Glutamatergic neuron (in vitro differentiated cells): Measurements from ENCODE around the gene DAB2IP. TPM values are rescaled to one million over a fixed set of nuclear protein-coding genes. Genes with fewer than 3 reads are reported as not detected.
A peak's percentile ranks its signal among the peaks of the same experiment; 100 is the strongest.

ENCODE experiments used
- DNase-seq: peaks from one replicate; pipeline ENCODE4 v3.0.0; 2022
- H3K27ac Mint-ChIP-seq: one replicate; pipeline ENCODE4 v1.8.0; 2020; ENCODE audit warnings: mild to moderate bottlenecking, mixed read lengths, inconsistent platforms; ENCODE audit not compliant: unreplicated experiment
- H3K27me3 Mint-ChIP-seq: one replicate; pipeline ENCODE4 v1.8.0; 2020; ENCODE audit warnings: mild to moderate bottlenecking, moderate library complexity, mixed read lengths, inconsistent platforms; ENCODE audit not compliant: unreplicated experiment
- H3K36me3 Mint-ChIP-seq: one replicate; pipeline ENCODE4 v1.8.0; 2020; ENCODE audit warnings: mild to moderate bottlenecking, mixed read lengths, inconsistent platforms; ENCODE audit not compliant: unreplicated experiment
- H3K4me1 Mint-ChIP-seq: one replicate; pipeline ENCODE4 v1.8.0; 2020; ENCODE audit warnings: mild to moderate bottlenecking, low read depth, mixed read lengths, inconsistent platforms; ENCODE audit not compliant: unreplicated experiment
- H3K4me3 Mint-ChIP-seq: one replicate; pipeline ENCODE4 v1.8.0; 2020; ENCODE audit warnings: mild to moderate bottlenecking, mixed read lengths, inconsistent platforms; ENCODE audit not compliant: unreplicated experiment
- H3K9me3 Mint-ChIP-seq: one replicate; pipeline ENCODE4 v1.8.0; 2020; ENCODE audit warnings: mild to moderate bottlenecking, moderate library complexity, mixed read lengths, inconsistent platforms; ENCODE audit not compliant: unreplicated experiment
- total RNA-seq: library from RNA; stranded (reverse); fragmentation: NEBNext Ultra II Directional; extraction: Animal tissue kit (Norgen Biotek cat#: 25700); gene quantifications from one replicate; pipeline ENCODE4 v1.2.1, GENCODE V29; 2021; ENCODE audit not compliant: unreplicated experiment
- TF ChIP-seq, protein P1 (sequence below): fragments of 200-600 bp; sonication (generic); IDR thresholded peaks from one replicate; pipeline ENCODE4 v1.5.0; 2021; ENCODE audit not compliant: partially characterized antibody, unreplicated experiment

Gene DAB2IP
- total RNA-seq, 1 donor from 2014 or later, result 32.9 TPM

DNA sequence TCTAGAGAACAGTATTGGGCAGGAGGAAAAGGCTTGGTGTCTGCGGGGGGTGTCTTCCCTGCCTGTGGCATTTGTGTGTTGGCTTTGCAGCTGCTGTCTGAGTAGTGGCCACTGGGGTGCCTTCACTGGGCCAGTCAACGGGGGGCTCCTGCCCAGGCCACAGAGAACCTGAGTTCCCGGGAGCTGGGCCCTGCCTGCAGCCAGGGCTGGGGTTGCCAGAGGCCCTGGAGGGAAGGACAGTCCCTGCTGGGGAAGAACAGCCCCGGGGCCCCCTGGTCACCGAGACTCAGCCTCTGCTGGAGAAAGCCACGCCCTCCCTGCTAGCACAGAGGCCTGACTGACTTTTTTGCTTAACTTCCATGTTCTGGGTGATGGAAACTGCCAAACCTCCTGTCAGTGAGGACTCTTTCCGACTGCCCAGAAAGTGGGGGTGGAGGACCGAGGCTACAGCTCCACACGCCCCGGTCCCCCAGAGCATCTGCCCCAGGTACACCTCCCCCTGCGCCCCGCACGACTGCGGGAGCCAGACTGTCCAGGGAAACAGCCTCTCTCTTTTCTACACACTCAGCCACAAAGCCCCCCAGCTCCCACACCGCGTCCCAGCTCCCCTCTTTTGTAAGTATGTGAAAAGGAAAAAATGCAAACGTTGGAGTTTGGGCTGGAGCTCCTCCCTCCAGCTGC, 133.4 kb downstream of the DAB2IP start:
- peaks cover 66% of the 10 kb centered on the region for H3K4me1 Mint-ChIP-seq
- H3K9me3 Mint-ChIP-seq, result peaks cover 17% of the 10 kb centered on the region
- TF ChIP-seq, protein P1, sequence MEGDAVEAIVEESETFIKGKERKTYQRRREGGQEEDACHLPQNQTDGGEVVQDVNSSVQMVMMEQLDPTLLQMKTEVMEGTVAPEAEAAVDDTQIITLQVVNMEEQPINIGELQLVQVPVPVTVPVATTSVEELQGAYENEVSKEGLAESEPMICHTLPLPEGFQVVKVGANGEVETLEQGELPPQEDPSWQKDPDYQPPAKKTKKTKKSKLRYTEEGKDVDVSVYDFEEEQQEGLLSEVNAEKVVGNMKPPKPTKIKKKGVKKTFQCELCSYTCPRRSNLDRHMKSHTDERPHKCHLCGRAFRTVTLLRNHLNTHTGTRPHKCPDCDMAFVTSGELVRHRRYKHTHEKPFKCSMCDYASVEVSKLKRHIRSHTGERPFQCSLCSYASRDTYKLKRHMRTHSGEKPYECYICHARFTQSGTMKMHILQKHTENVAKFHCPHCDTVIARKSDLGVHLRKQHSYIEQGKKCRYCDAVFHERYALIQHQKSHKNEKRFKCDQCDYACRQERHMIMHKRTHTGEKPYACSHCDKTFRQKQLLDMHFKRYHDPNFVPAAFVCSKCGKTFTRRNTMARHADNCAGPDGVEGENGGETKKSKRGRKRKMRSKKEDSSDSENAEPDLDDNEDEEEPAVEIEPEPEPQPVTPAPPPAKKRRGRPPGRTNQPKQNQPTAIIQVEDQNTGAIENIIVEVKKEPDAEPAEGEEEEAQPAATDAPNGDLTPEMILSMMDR, result peak; percentile 31
- peaks cover 16% of the 10 kb centered on the region for H3K27me3 Mint-ChIP-seq
- no peaks in the 10 kb centered on the region for H3K36me3 Mint-ChIP-seq
- H3K4me3 Mint-ChIP-seq, result peak overlapping the region; percentile 55
- DNase-seq, result no peak
- peak overlapping the region; percentile 97 for H3K27ac Mint-ChIP-seq

DNA sequence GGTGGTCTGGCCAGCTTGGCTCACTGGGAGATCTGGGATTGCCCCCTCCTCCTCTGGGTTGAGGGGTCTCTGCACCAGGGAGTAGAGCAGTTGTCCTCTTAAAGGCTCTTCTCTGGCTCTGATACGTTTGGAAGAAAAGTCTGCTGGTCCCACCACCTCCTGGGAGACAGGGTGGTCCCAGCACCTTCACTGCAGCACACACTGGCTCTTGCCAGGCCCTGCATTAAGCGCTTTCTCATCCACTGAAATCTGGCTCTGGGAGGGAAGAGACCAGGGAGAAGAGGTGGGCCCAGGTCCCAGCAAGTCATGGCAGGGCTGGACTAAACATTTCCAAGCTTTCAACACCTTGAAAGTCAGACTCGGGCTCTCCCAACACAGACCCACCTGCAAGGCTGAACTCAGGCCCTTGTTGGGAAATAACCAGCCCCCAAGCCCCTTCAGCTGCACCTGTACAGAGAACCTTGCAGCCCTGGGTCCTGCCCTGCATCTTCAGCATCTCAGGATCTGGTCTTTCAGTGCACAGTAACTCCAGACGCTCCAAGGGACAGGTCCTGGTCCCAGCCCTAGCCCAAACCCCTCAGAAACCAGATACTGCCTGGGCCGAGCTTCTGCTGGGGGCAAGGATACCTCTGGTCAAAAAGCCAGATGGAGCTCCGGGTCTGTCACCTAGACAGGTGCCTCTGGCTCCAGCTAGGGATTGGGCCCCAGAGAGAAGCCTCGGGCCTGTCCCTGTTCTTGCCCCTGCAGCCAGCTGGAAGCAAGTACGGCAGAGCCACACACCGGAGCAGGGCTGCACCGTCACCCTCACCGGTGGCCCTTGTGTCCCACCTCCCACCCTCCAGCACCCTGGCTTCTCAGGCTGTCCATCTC, 134.5 kb downstream of the DAB2IP start:
- Mint-ChIP-seq H3K27ac (peak overlapping the region; percentile 91), H3K27me3 (peaks cover 13% of the 10 kb centered on the region), H3K4me3 (no peak overlapping the region), H3K36me3 (no peaks in the 10 kb centered on the region), H3K4me1 (peaks cover 60% of the 10 kb centered on the region), H3K9me3 (peaks cover 17% of the 10 kb centered on the region)
- TF ChIP-seq, protein P1, result no peak
- DNase-seq, result no peak

DNA sequence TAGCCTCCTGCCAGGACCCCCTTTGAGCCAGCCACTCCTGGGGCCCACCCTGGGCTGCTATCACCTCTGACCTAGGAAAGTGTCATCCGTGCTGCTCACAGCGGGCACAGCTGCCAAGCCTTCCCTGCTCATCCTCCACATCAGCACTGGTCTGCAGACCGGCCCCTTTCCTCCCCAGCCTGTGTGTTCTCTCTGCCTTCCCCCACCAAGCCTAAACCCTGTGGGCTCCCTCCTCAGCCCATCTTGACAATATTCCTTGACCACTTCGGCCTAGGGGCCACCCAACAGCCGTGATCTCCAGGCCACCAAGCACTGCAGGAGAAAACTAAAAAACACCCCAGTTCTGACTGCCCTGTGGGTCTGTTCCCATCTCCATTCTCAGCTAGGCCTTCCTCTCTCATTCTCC, 135.1 kb downstream of the DAB2IP start:
- Mint-ChIP-seq H3K27ac (peak overlapping the region; percentile 70), H3K27me3 (peaks cover 14% of the 10 kb centered on the region), H3K4me3 (no peak overlapping the region), H3K9me3 (peaks cover 18% of the 10 kb centered on the region), H3K36me3 (no peaks in the 10 kb centered on the region), H3K4me1 (peaks cover 55% of the 10 kb centered on the region)
- TF ChIP-seq, protein P1, result no peak
- DNase-seq, result no peak

DNA sequence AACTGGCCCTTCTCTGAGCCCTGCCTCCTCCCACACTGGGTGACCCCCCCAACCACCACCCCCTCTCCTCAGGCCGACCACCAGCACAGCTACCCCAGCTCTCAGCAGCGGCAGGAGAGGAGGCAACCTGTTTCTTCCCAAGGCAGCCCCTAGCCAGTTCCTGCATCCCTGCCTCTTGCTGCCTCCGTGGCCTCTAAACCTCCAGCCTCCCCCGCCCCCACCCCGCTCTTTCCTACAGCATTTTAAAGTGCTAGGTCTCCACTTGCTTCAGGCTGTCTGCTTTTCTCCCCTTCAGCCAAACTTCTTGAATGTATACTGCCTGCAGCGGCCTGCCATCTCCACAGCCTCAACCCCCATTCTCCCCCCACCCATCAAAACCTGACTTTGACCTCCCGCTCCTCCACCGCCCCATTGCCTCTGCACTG, 135.6 kb downstream of the DAB2IP start:
- no peaks in the 10 kb centered on the region for H3K36me3 Mint-ChIP-seq
- H3K4me3 Mint-ChIP-seq, result no peak overlapping the region
- peaks cover 51% of the 10 kb centered on the region for H3K4me1 Mint-ChIP-seq
- H3K9me3 Mint-ChIP-seq, result peaks cover 18% of the 10 kb centered on the region
- DNase-seq, result no peak
- H3K27me3 Mint-ChIP-seq, result peaks cover 16% of the 10 kb centered on the region
- TF ChIP-seq, protein P1, result no peak
- peak overlapping the region; percentile 70 for H3K27ac Mint-ChIP-seq
